Lower lobe of right lung (tissue), 2 donors: ENCODE results near the gene HUS1. TPM values are rescaled to one million over a fixed set of nuclear protein-coding genes. Genes with fewer than 3 reads are reported as not detected.

Experiments
- ATAC-seq, 2 donors: fragments of 200-7000 bp; cut with Tn5 transposase; one replicate each; pipeline ENCODE4 v1.9.1; 2020 to 2022; ENCODE audit warnings: mild to moderate bottlenecking in 2 of 2, moderate library complexity in 2 of 2
- DNase-seq: peaks from one replicate; pipeline ENCODE4 v3.0.0-alpha.2; 2020
- H3K27ac ChIP-seq: fragments of 200-600 bp; one replicate; pipeline ENCODE4 v1.8.0; 2022
- H3K27me3 ChIP-seq: fragments of 200-600 bp; one replicate; pipeline ENCODE4 v1.8.0; 2022; ENCODE audit warnings: low read depth
- H3K36me3 ChIP-seq: fragments of 200-600 bp; one replicate; pipeline ENCODE4 v1.8.0; 2022; ENCODE audit warnings: mild to moderate bottlenecking
- H3K4me1 ChIP-seq: fragments of 200-600 bp; one replicate; pipeline ENCODE4 v1.8.0; 2022
- H3K4me3 ChIP-seq: fragments of 200-600 bp; one replicate; pipeline ENCODE4 v1.8.0; 2022; ENCODE audit warnings: mild to moderate bottlenecking
- H3K9me3 ChIP-seq: fragments of 200-600 bp; one replicate; pipeline ENCODE4 v1.8.0; 2022
- CTCF ChIP-seq: fragments of 200-600 bp; IDR thresholded peaks from one replicate; pipeline ENCODE4 v1.8.0; 2022; ENCODE audit warnings: antibody characterized with exemption, mild to moderate bottlenecking
- intact Hi-C: fragments of 100-400 bp; cut with DNase I; formaldehyde crosslinking; loops from one replicate; pipeline ENCODE4 v1.11.0; 2022
- total RNA-seq: library from RNA; stranded (reverse); fragmentation: NEBNext Ultra II Directional; extraction: Animal tissue kit (Norgen Biotek cat#: 25700); gene quantifications from one replicate; pipeline ENCODE4 v1.2.1, GENCODE V29; 2021
- donor health status: DM: no; HTN: yes; CAD: no; lungs with severe emphysema.

HUS1 gene
- total RNA-seq, 1 donor from 2014 or later, result 39.2 TPM

- DNase-seq (no peak), ATAC-seq (no peak)
- no peak overlapping the region for H3K27ac ChIP-seq
- no peak for TF ChIP-seq CTCF
- no peaks in the 10 kb centered on the region for H3K4me1 ChIP-seq
- no peak overlapping the region for H3K4me3 ChIP-seq
- H3K36me3 ChIP-seq, result no peaks in the 10 kb centered on the region
- intact Hi-C loops, result no loop called here
- H3K9me3 ChIP-seq, result no peaks in the 10 kb centered on the region
- H3K27me3 ChIP-seq, result no peaks in the 10 kb centered on the region
These were observed 63.8 kb downstream of the HUS1 start for GRCh38 chr7:47915616-47915976.

GRCh38 chr7:47914717-47915615 is 64.4 kb downstream of the HUS1 start:
- Histone ChIP-seq H3K27me3 (no peaks in the 10 kb centered on the region), H3K27ac (no peak overlapping the region), H3K4me1 (no peaks in the 10 kb centered on the region), H3K4me3 (no peak overlapping the region), H3K36me3 (no peaks in the 10 kb centered on the region), H3K9me3 (no peaks in the 10 kb centered on the region)
- TF ChIP-seq CTCF, result no peak
- no peak for ATAC-seq
- DNase-seq, result no peak
- intact Hi-C loops, result no loop called here

Other genes starting within 250 kb of the HUS1 start
- gene PKD1L1, start 31.1 kb downstream of the HUS1 start, total RNA-seq, result 0.59 TPM
- not detected for gene SUN3, start 49.5 kb upstream of the HUS1 start, total RNA-seq
- 1.6 TPM for gene C7orf57, start 55.9 kb upstream of the HUS1 start, total RNA-seq
- 61.0 TPM for gene UPP1, start 109.7 kb upstream of the HUS1 start, total RNA-seq
- 2.2 TPM for gene ABCA13, start 191.8 kb upstream of the HUS1 start, total RNA-seq